SK-N-SH treated with all-trans-retinoic acid at 6 μM for 48 hours (cell line): ENCODE results near the gene RNF125.
A peak's percentile ranks its signal among the peaks of the same experiment; 100 is the strongest.

ENCODE experiments used
- ATAC-seq: fragments of 200-7000 bp; cut with Tn5 transposase; 3 replicates; pipeline ENCODE4 v1.9.1; 2020; ENCODE audit warnings: mild to moderate bottlenecking, moderate library complexity
- ARNTL ChIP-seq: fragments of 450-650 bp; formaldehyde crosslinking; IDR thresholded peaks from 2 replicates; pipeline ENCODE4 v1.5.0; 2020; ENCODE audit warnings: low read depth, mild to moderate bottlenecking, moderate library complexity, borderline replicate concordance
- BACH2 ChIP-seq: fragments of 250-450 bp; sonication (Bioruptor Pico); IDR thresholded peaks from 2 replicates; pipeline ENCODE4 v1.9.0; 2021; ENCODE audit warnings: mild to moderate bottlenecking, borderline replicate concordance
- CREB5 ChIP-seq: fragments of 250-450 bp; sonication (Bioruptor Pico); IDR thresholded peaks from 2 replicates; pipeline ENCODE4 v1.5.1; 2020; ENCODE audit warnings: low read depth, mild to moderate bottlenecking, moderate library complexity
- CSDC2 ChIP-seq: fragments of 250-450 bp; sonication (Bioruptor Pico); IDR thresholded peaks from 2 replicates; pipeline ENCODE4 v1.5.0; 2020; ENCODE audit warnings: mild to moderate bottlenecking, moderate library complexity
- CSRNP3 ChIP-seq: fragments of 250-450 bp; sonication (Bioruptor Pico); IDR thresholded peaks from 2 replicates; pipeline ENCODE4 v1.5.1; 2021; ENCODE audit warnings: mild to moderate bottlenecking, moderate library complexity
- ESRRG ChIP-seq: fragments of 250-450 bp; sonication (Bioruptor Pico); IDR thresholded peaks from 2 replicates; pipeline ENCODE4 v1.6.1; 2021; ENCODE audit warnings: mild to moderate bottlenecking
- GLIS3 ChIP-seq: fragments of 250-450 bp; sonication (Bioruptor Pico); IDR thresholded peaks from 2 replicates; pipeline ENCODE4 v1.5.0; 2020; ENCODE audit warnings: mild to moderate bottlenecking, moderate library complexity
- ISL1 ChIP-seq: fragments of 250-450 bp; sonication (Bioruptor Pico); IDR thresholded peaks from 2 replicates; pipeline ENCODE4 v2.1.2; 2022; ENCODE audit warnings: mild to moderate bottlenecking, moderate library complexity
- OSR1 ChIP-seq: fragments of 250-450 bp; sonication (Bioruptor Pico); IDR thresholded peaks from 2 replicates; pipeline ENCODE4 v1.8.0; 2022; ENCODE audit warnings: moderate library complexity, mild to moderate bottlenecking, inconsistent platforms
- PPARA ChIP-seq: fragments of 250-450 bp; sonication (Bioruptor Pico); IDR thresholded peaks from 2 replicates; pipeline ENCODE4 v1.5.0; 2020; ENCODE audit warnings: mild to moderate bottlenecking, borderline replicate concordance
- RARB ChIP-seq: fragments of 250-450 bp; sonication (Bioruptor Pico); IDR thresholded peaks from 2 replicates; pipeline ENCODE4 v1.8.0; 2021; ENCODE audit warnings: mild to moderate bottlenecking, moderate library complexity
- SNAI2 ChIP-seq: fragments of 250-450 bp; sonication (Bioruptor Pico); IDR thresholded peaks from 2 replicates; pipeline ENCODE4 v1.5.0; 2020; ENCODE audit warnings: mild to moderate bottlenecking, moderate library complexity
- TCF4 ChIP-seq: fragments of 250-450 bp; sonication (Bioruptor Pico); IDR thresholded peaks from 2 replicates; pipeline ENCODE4 v1.8.0; 2021; ENCODE audit warnings: mild to moderate bottlenecking, moderate library complexity, borderline replicate concordance
- TOX ChIP-seq: fragments of 250-450 bp; sonication (Bioruptor Pico); IDR thresholded peaks from 2 replicates; pipeline ENCODE4 v1.8.0; 2021; ENCODE audit warnings: mild to moderate bottlenecking, moderate library complexity, borderline replicate concordance
- ZC3H10 ChIP-seq: fragments of 250-450 bp; sonication (Bioruptor Pico); IDR thresholded peaks from 2 replicates; pipeline ENCODE4 v1.5.1; 2021; ENCODE audit warnings: mild to moderate bottlenecking, moderate library complexity
- ZFP3 ChIP-seq: fragments of 250-450 bp; sonication (Bioruptor Pico); IDR thresholded peaks from 2 replicates; pipeline ENCODE4 v1.5.0; 2020; ENCODE audit warnings: mild to moderate bottlenecking, moderate library complexity
- ZFP30 ChIP-seq: fragments of 450-650 bp; formaldehyde crosslinking; IDR thresholded peaks from 2 replicates; pipeline ENCODE4 v1.5.0; 2022; ENCODE audit warnings: mild to moderate bottlenecking, moderate library complexity
- ZNF565 ChIP-seq: fragments of 450-650 bp; formaldehyde crosslinking; conservative IDR thresholded peaks from 2 replicates; pipeline ENCODE4 v1.5.0; 2020; ENCODE audit warnings: low read depth, mild to moderate bottlenecking, moderate library complexity
- ZNF70 ChIP-seq: fragments of 450-650 bp; formaldehyde crosslinking; IDR thresholded peaks from 2 replicates; pipeline ENCODE4 v1.5.0; 2020; ENCODE audit warnings: mild to moderate bottlenecking, moderate library complexity
- ZNF8 ChIP-seq: fragments of 450-650 bp; formaldehyde crosslinking; IDR thresholded peaks from 2 replicates; pipeline ENCODE4 v1.5.0; 2020; ENCODE audit warnings: mild to moderate bottlenecking, moderate library complexity
- TF ChIP-seq, protein P1 (sequence below): fragments of 250-450 bp; sonication (Bioruptor Pico); IDR thresholded peaks from 2 replicates; pipeline ENCODE4 v1.8.0; 2021; ENCODE audit warnings: low read depth, mild to moderate bottlenecking, moderate library complexity, borderline replicate concordance
- TF ChIP-seq, protein P2 (sequence below): fragments of 250-450 bp; sonication (Bioruptor Pico); IDR thresholded peaks from 2 replicates; pipeline ENCODE4 v1.5.0; 2020; ENCODE audit warnings: mild to moderate bottlenecking, moderate library complexity
- TF ChIP-seq, protein P3 (sequence below): fragments of 250-450 bp; sonication (Bioruptor Pico); IDR thresholded peaks from 2 replicates; pipeline ENCODE4 v1.8.0; 2020; ENCODE audit warnings: mild to moderate bottlenecking, moderate library complexity, borderline replicate concordance

RNF125 gene

DNA sequence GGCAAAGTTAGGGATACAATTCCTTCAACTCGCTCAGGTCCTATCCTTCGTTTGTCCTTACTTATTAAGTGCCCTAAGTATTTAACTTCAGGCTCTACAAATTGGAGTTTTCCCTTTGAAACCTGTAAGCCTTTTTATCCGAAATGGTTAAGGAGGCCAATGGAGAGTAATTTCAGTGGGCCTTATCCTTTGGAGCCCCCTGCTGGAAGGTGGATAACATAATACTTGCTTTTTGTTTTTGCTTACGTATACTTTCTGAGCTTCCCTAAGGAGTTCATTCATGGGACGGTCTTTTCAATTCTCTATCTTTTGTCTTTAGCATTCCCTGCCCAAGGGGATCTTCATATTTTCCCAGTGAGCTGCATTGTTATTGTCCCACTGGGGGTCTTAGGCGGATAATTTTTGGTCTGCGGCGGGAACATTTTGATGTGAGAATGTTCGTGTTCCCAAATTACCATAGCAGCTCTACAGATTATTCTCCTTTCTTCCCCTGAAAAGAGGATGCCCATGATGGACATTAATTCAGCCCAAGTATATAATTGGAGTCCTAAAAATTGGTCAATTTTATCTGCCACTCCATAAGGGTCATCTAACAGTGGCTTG is 41.3 kb upstream of the RNF125 start:
- TF ChIP-seq ZFP30 (no peak), ESRRG (no peak), TOX (no peak), ARNTL (CRISPR knock-in tag) (no peak), ZC3H10 (CRISPR knock-in tag) (no peak), ZNF70 (CRISPR knock-in tag) (no peak), RARB (CRISPR knock-in tag) (no peak), TCF4 (CRISPR knock-in tag) (no peak)
- TF ChIP-seq, protein P1, sequence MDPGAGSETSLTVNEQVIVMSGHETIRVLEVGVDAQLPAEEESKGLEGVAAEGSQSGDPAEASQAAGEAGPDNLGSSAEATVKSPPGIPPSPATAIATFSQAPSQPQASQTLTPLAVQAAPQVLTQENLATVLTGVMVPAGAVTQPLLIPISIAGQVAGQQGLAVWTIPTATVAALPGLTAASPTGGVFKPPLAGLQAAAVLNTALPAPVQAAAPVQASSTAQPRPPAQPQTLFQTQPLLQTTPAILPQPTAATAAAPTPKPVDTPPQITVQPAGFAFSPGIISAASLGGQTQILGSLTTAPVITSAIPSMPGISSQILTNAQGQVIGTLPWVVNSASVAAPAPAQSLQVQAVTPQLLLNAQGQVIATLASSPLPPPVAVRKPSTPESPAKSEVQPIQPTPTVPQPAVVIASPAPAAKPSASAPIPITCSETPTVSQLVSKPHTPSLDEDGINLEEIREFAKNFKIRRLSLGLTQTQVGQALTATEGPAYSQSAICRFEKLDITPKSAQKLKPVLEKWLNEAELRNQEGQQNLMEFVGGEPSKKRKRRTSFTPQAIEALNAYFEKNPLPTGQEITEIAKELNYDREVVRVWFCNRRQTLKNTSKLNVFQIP = no peak
- ATAC-seq = peak; percentile 87

DNA sequence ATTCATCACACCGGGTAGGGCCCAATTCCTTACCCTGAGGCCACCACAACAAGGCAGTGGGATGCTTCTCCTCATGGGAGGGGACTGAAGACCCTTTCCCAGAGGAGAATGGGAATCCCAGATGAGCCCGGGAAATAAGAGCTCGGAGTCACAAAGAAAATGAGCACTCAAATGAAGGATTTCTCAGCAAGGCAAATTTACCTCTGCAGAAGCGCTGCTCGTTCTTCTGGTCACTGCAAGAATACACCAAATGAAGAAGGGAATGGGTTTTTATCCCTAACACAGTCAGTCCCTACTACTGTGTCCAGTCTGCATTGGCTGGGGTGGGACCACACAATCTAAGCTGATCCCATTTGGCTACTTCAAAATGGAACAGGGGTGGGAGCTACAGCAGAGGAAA is 40.0 kb upstream of the RNF125 start:
- TF ChIP-seq RARB (CRISPR knock-in tag) = no peak
- TF ChIP-seq TCF4 (CRISPR knock-in tag) = no peak
- TF ChIP-seq GLIS3 (CRISPR knock-in tag) = no peak
- no peak for TF ChIP-seq OSR1
- TF ChIP-seq CSRNP3 = no peak
- no peak for TF ChIP-seq ZNF70 (CRISPR knock-in tag)
- no peak for TF ChIP-seq TOX
- no peak for TF ChIP-seq ESRRG
- ATAC-seq = no peak

DNA sequence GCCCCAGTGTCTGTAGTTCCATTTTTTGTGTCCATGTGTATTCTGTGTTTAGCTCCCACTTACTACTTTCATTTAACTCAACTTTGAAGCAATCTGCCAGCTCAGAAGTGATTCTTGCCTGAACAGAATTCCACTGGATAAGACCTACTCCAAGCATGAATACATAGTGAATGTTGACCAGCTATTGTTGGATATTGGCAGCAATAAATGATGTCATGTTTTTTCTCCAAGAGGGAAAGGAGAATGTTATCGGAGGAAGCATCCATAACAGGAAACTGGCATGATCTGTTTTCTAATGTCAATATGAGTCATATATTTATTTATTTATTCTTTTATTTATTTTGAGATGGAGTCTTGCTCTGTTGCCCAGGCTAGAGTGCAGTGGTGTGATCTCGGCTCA is 38.9 kb upstream of the RNF125 start:
- TF ChIP-seq BACH2 (CRISPR knock-in tag) (no peak), CREB5 (CRISPR knock-in tag) (no peak), PPARA (CRISPR knock-in tag) (no peak), SNAI2 (no peak), ZC3H10 (CRISPR knock-in tag) (no peak), ISL1 (no peak), ZNF70 (CRISPR knock-in tag) (no peak), OSR1 (no peak), ESRRG (no peak), ZFP30 (no peak), ZNF565 (CRISPR knock-in tag) (no peak), ARNTL (CRISPR knock-in tag) (no peak), ZFP3 (CRISPR knock-in tag) (no peak)
- TF ChIP-seq, protein P2, sequence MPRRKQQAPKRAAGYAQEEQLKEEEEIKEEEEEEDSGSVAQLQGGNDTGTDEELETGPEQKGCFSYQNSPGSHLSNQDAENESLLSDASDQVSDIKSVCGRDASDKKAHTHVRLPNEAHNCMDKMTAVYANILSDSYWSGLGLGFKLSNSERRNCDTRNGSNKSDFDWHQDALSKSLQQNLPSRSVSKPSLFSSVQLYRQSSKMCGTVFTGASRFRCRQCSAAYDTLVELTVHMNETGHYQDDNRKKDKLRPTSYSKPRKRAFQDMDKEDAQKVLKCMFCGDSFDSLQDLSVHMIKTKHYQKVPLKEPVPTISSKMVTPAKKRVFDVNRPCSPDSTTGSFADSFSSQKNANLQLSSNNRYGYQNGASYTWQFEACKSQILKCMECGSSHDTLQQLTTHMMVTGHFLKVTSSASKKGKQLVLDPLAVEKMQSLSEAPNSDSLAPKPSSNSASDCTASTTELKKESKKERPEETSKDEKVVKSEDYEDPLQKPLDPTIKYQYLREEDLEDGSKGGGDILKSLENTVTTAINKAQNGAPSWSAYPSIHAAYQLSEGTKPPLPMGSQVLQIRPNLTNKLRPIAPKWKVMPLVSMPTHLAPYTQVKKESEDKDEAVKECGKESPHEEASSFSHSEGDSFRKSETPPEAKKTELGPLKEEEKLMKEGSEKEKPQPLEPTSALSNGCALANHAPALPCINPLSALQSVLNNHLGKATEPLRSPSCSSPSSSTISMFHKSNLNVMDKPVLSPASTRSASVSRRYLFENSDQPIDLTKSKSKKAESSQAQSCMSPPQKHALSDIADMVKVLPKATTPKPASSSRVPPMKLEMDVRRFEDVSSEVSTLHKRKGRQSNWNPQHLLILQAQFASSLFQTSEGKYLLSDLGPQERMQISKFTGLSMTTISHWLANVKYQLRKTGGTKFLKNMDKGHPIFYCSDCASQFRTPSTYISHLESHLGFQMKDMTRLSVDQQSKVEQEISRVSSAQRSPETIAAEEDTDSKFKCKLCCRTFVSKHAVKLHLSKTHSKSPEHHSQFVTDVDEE (CRISPR knock-in tag) = no peak
- no peak for ATAC-seq

- no peak for ATAC-seq
- no peak for TF ChIP-seq ZNF565 (CRISPR knock-in tag)
- TF ChIP-seq TCF4 (CRISPR knock-in tag) = no peak
- TF ChIP-seq, protein P1 = no peak
- TF ChIP-seq ZFP30 = no peak
- no peak for TF ChIP-seq GLIS3 (CRISPR knock-in tag)
- TF ChIP-seq ZNF8 (CRISPR knock-in tag) = no peak
- TF ChIP-seq, protein P2 (CRISPR knock-in tag) = no peak
- TF ChIP-seq, protein P3, sequence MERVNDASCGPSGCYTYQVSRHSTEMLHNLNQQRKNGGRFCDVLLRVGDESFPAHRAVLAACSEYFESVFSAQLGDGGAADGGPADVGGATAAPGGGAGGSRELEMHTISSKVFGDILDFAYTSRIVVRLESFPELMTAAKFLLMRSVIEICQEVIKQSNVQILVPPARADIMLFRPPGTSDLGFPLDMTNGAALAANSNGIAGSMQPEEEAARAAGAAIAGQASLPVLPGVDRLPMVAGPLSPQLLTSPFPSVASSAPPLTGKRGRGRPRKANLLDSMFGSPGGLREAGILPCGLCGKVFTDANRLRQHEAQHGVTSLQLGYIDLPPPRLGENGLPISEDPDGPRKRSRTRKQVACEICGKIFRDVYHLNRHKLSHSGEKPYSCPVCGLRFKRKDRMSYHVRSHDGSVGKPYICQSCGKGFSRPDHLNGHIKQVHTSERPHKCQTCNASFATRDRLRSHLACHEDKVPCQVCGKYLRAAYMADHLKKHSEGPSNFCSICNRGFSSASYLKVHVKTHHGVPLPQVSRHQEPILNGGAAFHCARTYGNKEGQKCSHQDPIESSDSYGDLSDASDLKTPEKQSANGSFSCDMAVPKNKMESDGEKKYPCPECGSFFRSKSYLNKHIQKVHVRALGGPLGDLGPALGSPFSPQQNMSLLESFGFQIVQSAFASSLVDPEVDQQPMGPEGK (CRISPR knock-in tag) = no peak
- no peak for TF ChIP-seq CSDC2 (CRISPR knock-in tag)
- TF ChIP-seq ZFP3 (CRISPR knock-in tag) = no peak
These were observed 37.8 kb upstream of the RNF125 start for GRCh38 chr18:31980863-31981262.
